H1 (cell line): ENCODE results near the gene AMH. TPM values are rescaled to one million over a fixed set of nuclear protein-coding genes. Genes with fewer than 3 reads are reported as not detected.

Experiments
- ATF3 ChIP-seq: IDR thresholded peaks from 2 replicates; pipeline ENCODE4 v1.6.1; 2011; ENCODE audit warnings: low read depth, mild to moderate bottlenecking, low read length; ENCODE audit not compliant: insufficient read depth
- CEBPB ChIP-seq: IDR thresholded peaks from 2 replicates; pipeline ENCODE4 v1.6.1; 2012; ENCODE audit warnings: low read depth, low read length
- polyA plus RNA-seq, 7 experiments: library from polyadenylated mRNA; depleted of rRNA in 3 of 7; stranded (reverse) in 5 of 7; unstranded in 2 of 7; fragments of >200 nt in 5 of 7; fragments of 200-250 nt in 2 of 7; gene quantifications; 1 replicate in 5 of 7; 2 replicates in 1 of 7; 4 replicates in 1 of 7; pipeline versions ENCODE4 v1.2.1 to v1.2.3, GENCODE V29; 2011 to 2013; ENCODE audit warnings: missing spikeins in 2 of 7, mixed read lengths in 2 of 7
- total RNA-seq: library from RNA; stranded (reverse); fragmentation: NEBNext Ultra II Directional; extraction: Animal tissue kit (Norgen Biotek cat#: 25700); gene quantifications from 2 replicates; pipeline ENCODE4 v1.2.1, GENCODE V29; 2021

The AMH gene
- total and polyA plus RNA-seq, 2 of the 8 experiments (the other 6 are each of a cell fraction or from before 2014, with no cell fraction given): 10.5 to 15.4 TPM

- TF ChIP-seq ATF3: peak; percentile 16; the same call in 1 of the 2 replicates
- peak; percentile 81 for TF ChIP-seq CEBPB
- TF ChIP-seq, all 59 proteins: peak for 7
These were observed 21.5 kb downstream of the AMH start (continued) for GRCh38 chr19:2270423-2271233.
